HL-60/S4 (cell line): Measurements from ENCODE around the gene ANKMY1.

Experiments
- in situ Hi-C: fragments of 300-500 bp; cut with MboI; formaldehyde crosslinking; loops from 2 replicates; pipeline ENCODE4 v1.14.3; 2022; ENCODE audit warnings: low sequenced_read_pairs

Gene ANKMY1

DNA sequence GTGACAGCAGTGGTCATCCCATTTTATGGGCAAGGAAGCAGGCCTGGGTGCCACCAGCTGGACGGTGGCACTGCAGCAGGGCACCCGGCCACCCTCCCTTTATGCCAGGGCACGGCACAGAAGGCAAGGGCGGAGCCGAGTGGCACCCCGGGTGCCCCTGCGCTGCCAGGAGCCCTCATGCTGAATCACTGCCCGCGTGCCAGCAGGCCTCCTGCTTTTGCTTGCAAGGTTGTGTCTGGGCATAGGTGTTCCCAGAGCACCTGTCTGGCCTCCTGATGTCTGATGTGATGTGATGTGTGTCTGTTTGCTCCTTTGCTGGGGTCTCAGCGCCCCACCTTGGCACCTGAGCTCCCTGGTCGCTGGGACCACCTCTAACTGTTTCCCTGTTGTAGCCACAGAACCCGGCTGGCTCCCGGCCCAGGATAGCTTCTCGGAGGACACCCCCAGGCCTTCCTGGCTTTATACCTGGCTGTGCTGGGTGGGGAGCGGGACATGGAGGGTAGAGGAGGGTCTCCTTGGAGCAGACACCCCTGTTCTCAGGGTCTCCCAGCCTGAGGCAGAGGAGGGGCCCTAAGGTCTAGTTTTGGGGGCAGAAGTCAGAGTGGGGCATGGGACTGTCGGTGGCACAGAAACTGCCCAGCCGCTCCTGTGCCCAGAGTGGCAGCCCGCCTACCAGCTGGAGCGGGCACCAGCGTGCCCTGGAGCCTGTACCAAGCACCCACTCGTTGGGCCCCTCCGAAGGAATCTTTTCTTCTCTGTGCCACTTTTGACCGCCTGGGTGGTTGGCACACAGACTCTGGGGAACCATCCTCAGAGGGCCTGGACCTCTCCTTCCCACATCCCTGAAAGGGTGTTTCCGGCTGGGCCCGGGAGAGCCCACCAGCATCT lies 118.7 kb downstream of the ANKMY1 start:
- in situ Hi-C loops: loop anchor here (25.0 kb wide), 1 partner anchor 202 kb away; no protein-coding TSS in a partner anchor

DNA sequence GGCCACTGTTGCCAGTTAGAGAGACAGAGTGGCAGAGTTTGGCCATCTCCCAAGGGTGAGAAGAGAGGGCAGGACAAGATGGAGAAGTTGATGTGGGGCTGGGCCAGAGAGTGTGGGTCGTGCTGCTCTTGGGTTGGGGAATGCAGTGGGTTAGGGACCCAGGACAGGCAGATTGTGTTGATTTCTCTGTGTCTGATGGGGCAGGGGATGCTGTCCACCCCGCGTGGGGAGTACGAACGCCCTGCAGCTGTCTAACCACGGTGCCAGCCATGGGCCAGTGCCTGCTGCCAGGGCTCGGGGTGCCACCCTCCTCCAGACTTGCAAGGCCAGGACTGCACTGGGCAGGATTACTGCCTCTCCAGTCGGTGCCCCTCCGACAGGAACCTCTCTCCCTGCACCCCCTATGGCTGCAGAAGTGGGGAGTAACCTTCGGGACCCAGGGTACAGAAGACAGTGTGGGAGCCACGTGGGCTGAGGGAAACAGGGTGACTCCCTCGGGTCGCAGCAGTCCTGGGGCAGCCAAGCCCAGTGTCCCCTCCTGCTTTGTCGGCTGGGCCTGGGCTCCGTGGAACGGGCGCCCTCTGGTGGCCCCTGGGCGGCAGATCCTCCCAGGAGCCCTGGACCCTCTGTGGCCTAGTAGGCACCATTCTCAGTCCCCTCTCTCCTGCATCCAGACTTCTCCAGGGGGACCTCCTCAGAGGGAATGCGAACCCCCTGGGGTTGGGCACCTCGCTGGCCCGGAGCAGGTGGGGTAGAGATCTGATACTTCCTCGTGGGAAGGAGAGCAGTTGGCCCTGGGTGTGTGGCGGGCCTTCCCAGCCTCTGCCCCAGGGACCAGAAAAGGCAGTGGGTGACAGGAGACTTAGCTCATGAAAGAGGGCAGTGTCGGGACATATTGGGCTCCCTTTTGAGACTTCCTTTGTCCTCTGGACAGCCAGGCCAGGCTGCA lies 119.7 kb downstream of the ANKMY1 start:
- in situ Hi-C loops: loop anchor here (25.0 kb wide), 1 partner anchor 201 kb away; no protein-coding TSS in a partner anchor

DNA sequence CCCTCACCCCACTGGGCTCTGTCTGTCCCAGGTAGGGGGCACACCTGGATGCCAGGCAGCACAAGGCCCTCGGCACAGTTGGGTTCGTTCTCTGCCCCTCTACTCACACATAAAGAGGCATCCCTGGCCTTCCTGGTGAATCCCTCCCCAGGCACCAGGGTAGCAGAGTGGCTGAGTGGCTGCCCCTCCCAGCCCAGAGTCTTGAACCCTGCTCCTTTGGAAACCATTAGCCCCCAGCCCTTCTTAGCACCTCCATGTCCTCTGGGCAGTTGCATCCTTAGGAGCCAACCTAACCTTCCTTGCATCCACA lies 120.3 kb downstream of the ANKMY1 start:
- in situ Hi-C loops: loop anchor here (25.0 kb wide), 1 partner anchor 200 kb away; no protein-coding TSS in a partner anchor

DNA sequence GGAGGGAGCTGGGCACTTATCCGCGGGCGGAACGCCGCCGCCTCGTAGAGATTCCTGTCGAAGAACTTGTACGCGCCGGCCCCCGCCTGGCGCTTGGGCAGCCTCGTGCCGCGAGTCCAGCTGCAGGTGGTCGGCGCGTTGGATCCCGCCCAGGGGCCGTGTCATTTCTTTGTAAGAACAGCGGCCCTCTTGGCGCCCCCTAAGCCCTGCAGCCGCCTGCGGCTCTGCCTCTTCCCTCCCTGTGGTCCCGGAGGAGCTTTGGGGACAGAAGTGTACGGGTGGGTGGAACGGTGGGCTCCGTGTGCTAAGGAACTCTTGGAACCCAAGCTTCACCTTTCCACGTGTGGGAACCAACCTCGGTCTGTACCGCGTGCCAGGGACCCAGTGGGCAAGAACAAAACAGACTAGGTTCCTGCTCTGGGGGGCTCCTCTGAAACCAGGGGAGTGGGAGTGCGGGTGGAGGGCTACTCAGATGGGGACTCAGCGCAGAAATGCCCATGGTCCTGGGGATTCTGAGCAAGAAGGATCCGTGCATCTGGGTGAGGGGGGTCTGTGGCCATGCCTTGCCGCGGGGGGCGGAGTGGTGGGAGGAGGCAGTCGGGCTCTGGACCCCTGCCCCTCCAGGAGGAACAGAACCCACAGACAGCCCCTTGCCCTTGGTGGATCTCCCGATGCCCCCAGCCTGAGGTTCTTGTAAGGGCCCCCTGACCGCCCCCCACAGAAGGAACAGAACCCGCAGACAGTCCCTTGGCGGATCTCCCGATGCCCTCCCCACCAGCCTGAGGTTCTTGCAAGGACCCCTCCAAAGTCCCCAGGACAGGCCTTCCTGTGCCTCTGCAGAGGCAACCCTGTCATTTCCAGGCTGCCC lies 120.9 kb downstream of the ANKMY1 start:
- in situ Hi-C loops: loop anchor here (25.0 kb wide), 1 partner anchor 200 kb away; no protein-coding TSS in a partner anchor

DNA sequence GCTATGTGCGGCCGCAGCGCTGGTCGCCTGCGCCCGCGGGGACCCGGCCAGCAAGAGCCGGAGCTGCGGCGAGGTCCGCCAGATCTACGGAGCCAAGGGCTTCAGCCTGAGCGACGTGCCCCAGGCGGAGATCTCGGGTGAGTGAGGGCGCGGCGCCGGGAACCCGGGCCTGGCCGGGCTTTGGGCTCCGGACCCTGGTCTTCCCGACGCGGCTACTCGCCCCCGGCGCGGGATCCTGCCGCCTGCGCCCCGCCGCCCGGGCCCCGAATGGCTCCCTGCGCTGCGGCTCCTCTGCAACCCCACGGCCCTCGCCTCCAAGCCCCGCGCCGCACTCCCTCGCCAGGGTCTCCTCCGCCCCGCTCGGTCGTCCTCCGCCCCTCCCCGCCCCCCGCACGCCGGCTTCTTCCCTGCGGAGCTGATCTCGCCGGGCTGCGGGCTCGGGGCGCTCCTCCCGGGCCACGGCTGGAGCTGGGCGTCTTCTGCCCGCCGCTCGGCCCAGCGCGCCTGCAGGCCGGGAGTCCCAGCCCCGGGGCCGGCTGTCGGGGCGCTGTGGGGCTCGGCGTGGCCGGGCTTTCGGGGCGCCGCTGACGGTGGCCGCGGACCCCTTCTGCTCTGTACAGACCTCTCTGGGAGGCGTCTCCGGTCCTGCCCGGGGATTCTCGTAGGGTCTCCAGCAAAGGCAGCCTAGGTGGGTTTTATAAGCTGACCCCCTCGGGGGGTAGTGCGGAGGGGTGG lies 121.7 kb downstream of the ANKMY1 start:
- in situ Hi-C loops: loop anchor here (25.0 kb wide), 1 partner anchor 199 kb away; no protein-coding TSS in a partner anchor

DNA sequence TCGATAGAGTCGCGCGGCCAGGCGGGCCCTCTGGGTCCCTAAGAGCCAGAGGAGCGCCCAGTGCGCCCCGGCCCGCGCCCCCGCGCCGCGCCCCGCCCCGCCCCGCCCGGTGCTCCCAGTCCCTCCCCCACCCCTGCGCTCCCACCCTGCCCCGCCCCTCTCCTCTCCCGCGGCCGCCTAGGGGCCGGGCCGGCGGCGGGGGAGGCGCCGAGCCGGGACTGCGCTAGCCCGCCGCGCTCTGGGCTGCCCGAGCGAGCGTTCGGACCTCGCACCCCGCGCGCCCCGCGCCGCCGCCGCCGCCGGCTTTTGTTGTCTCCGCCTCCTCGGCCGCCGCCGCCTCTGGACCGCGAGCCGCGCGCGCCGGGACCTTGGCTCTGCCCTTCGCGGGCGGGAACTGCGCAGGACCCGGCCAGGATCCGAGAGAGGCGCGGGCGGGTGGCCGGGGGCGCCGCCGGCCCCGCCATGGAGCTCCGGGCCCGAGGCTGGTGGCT lies 122.3 kb downstream of the ANKMY1 start, which contains the start of gene GPC1:
GPC1 (plus strand) TSS at position 207 of the 491 bp plus-strand sequence; CDS start at position 463, 256 bp downstream.
- in situ Hi-C loops: loop anchor here (25.0 kb wide), 1 partner anchor 198 kb away; no protein-coding TSS in a partner anchor

DNA sequence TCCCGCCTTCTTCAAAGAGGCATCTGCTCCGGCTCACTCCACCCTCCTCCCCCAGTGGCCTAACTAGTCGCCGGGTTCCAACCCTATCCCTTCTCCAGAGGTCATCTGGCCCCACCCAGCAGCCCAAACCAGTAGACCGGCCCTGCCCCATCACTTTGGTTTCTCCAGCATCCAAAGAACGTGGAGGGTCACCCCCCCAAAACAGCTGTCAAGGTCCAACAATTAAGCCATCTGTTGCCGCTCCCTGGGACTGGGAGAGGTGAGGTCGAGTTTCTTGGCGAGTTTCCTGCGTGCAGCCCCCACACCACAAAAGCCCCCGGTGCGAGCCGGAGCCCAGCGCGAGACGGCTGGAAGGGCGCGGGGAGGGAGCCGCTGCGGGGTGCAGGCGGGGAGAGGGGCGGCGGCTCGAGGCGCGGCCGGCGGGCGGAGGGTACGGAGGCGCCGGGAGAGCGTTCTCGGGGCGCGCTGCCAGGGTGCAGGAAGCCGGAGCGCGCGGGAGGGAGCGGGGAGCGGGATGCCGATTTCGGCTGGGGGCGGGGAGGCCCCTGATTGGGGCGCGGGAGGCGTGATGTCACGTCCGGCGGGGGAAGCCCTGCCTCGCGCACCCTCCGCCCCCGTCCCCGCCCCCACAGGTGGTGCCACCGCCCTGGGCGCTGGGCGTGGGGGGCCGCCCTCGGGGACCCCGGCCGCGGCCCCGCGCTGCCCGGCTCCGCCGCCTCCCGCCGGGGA lies 122.9 kb downstream of the ANKMY1 start:
- in situ Hi-C loops: loop anchor here (25.0 kb wide), 1 partner anchor 198 kb away; no protein-coding TSS in a partner anchor

DNA sequence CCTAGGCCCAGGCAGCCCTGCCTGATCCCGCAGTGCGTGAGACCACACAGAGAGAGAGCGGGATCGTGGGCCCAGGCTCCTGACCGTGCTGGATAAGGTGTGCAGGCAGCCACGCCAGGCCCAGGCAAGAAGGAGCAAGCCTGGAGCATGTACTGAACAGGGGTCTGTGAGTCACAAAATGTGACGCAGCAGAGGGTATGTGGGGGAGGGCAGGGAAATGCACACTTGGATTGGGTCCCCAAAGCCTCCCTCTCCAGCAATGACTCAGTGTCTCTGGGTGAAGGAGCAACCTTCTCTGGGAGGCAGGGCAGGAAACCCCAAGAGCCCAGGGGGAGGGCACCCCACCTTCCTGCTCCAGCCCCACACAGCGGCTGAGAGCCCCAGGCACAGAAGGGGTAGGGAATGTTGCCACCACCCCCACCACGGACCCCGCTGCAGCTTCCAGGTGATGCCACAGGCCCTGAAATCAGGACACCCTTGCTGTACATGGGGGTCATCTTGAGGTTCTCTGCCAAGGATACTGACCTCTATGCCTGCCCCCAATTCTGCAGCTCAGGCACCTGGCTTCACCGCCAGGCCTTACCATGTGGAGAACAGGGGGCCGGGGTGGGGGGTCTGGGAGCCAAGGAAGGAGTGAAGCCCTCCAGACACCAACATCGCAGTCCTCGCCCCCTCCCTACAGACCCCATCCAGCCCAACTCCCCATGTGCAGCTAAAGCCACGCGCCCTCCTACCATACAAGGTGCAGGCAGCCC lies 123.6 kb downstream of the ANKMY1 start:
- in situ Hi-C loops: loop anchor here (25.0 kb wide), 1 partner anchor 197 kb away; no protein-coding TSS in a partner anchor

DNA sequence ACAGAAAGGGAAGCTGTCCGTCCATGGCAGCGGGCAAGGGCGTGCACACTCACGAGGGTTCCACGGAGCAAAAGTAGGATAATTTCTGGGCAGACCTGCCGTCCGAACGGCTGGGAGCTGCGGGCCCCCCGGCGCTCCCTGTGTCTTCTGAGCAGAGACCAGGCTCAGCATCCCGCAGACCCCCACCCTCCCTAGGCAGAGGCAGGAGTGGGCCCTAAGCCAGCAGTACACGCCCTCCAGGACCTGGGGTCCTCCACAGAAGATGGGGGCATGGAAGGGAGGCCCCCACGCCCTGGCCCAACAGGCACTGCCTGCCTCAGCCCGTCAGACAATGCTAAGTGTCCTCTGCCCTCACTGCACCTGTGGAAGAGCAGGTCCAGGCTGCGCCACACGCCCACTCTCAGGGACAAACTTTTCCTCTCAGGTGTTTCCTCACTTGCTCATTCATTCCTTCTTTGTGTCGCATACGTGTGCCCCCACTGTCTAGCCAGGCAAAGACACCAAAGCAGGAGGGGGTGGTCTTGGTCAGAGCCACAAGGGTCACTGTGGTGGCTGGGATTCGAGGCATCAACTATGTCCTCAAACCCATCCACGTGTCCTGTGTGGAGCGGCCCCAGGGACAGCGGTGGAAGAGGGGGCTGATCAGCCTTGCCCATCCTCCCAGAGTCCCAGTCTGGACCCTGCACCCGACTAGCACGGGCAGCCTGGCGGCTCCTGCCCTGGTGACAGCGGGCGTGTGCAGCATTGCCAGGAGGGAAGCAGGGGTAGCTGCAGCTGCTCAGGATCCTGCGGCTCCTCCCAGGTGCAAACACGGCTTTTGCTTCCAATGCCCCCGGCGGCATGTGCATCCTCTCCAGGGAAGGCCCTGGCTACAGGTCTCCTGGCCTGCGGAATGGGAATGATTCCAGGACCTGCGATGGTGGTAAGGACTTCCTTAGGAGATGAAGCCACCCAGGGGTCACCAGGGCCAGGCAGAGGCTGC lies 124.7 kb downstream of the ANKMY1 start:
- in situ Hi-C loops: loop anchor here (25.0 kb wide), 1 partner anchor 196 kb away; no protein-coding TSS in a partner anchor

DNA sequence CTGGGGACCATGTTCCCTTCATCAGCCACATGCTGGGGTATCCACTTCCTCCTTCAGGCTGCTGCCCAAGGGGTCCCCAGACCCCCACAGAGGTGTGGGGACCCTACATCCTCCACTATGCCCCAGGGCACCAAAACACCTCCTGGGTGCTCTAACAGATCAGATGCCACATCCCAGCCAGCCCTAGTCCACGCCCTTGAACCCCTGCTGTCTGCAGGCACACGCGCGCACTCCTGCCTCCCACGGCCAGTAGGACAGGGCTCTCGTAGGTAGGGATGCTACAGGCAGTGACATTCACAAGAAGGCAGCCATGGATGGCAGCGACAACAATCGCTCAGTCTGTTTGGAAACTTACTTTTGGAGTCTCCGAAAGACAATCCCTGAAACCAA lies 125.4 kb downstream of the ANKMY1 start:
- in situ Hi-C loops: loop anchor here (25.0 kb wide), 1 partner anchor 195 kb away; no protein-coding TSS in a partner anchor

DNA sequence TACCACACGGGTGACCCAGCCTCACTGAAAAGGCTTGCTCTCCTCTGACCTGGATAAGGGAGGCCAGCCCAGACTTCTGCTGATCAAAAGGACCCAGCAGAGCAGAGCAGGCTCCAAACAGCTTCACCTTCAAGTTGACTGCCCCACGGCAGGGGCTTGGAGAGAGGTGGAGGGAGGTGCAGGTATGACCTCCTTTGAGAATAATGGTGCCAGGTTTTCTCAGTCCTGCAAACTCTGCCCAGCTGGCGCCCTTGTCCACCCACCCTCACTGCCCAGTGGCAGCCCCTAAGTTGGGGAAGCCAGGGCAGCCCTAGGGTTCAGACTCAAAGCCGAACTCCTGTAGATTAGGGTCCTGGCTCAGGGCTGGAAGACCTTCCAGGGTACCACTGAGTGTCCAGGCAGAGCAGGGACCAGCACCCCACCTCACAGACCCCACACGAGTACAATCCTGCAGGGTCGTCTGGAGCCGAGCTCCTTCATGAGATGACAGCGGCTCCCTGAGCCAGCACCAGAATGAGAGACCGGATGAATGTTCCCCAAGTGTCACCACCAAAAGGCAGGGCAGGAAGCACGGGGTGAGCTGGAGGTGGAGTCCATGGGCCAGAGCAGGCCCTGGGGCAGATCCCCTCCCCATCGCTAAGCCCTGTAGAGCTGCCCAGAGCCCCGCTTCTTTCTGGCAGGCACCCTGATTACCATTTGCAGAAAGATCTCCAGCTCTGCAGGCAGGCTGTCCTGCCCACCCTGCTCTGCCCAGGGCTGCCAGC lies 125.9 kb downstream of the ANKMY1 start:
- in situ Hi-C loops: loop anchor here (25.0 kb wide), 1 partner anchor 195 kb away; no protein-coding TSS in a partner anchor

DNA sequence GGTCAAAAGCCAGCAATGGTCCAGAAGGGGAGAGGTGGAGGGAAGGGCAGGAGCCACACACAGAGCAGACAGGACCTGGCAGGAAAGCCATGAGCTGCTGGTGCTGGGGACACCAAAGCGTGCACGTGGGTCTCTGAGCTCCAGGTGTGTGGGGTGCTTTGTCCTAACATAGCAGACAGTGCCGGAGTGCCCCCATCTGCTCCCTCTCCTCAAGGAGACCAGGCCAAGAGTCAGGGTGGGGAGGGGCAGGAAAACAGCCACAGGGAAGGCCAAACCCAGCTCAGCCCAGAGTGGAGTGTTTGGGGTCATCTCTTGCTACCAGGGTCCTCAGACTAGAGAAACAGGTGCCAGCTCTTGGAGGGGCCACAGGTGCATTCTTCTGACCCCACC lies 126.5 kb downstream of the ANKMY1 start:
- in situ Hi-C loops: loop anchor here (25.0 kb wide), 1 partner anchor 194 kb away; no protein-coding TSS in a partner anchor

DNA sequence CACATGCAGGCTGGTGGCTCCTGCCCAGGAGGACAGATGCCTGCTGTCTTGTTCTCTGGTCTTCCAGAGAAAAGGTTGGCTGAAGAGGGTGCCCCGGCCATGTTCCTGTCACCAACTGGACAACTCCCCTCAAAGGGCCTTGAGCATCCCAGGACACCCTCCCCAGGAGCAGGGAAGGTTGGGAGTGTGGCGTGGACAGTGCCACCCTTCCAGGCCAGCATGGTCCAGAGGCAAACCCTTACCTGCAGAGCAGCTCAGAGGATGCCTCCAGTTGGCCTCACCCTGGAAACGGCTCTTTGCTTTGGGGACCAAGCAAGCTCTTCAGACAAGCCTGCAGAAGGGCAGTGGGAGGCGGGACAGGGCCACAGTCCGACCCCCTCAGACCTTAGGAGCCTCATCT lies 127.2 kb downstream of the ANKMY1 start:
- in situ Hi-C loops: loop anchor here (25.0 kb wide), 1 partner anchor 193 kb away; no protein-coding TSS in a partner anchor

DNA sequence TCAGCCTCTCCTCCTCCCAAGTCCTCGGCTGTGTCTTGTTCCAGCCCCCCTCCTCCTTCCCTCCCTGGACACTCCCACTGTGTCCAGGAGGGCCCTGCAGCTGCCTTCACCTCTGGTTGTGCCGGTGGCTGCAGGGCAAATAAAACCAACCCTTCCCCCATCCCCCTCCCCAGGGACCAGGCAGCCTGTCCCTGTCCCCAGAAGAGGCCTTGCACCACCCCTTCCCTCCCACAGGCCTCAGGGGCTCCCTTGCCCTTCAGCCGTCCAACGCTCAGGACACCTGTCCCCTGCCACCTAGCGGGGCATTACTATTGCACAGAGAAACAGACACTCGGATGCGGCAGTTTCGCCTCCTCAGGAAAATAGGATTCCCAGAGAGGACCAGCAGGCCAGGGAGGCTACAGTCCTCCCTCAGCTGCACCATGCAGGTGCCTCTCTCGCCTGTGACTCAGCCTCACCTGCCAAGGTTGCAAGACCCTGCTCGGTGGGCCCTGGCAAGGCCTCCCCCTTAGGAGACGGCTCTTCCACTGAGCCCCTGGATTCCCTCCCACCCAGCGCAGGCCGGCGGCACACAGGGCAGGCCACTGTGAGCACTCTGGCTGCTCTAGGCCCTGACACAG lies 127.8 kb downstream of the ANKMY1 start:
- in situ Hi-C loops: loop anchor here (25.0 kb wide), 1 partner anchor 193 kb away; no protein-coding TSS in a partner anchor
